T-helper 2 cell (primary cell): Measurements from ENCODE around the gene EGF.
"Not testable (repeated sequence)": the region's sequence is repeated elsewhere in the genome, so short reads cannot be mapped to it uniquely, and the experiment has no call there.

Experiments used
- DNase-seq, 5 experiments: peaks; one replicate each; pipeline versions ENCODE4 v3.0.0 to v3.0.0-alpha.2; 2012 to 2022
- total RNA-seq, 2 donors: gene quantifications; one replicate each; lab custom pipeline; 2026; lab: John Stamatoyannopoulos, UW

The EGF gene
- total RNA-seq = 0 to 0.07 reads per million in 2 donors

- DNase-seq = no peak
Observed at GRCh38 chr4:109912706-109913595, at the start of gene EGF. Gene EGF, plus strand, starts transcription at chr4:109912883. Its CDS starts 453 bp downstream, at chr4:109913336.

- DNase-seq = no peak
Observed at GRCh38 chr4:109864134-109864533, 48.5 kb upstream of the EGF start.

- no peak for DNase-seq
Observed at GRCh38 chr4:109870061-109870460, 42.6 kb upstream of the EGF start.

GRCh38 chr4:109872065-109872464 is 40.6 kb upstream of the EGF start:
- no peak for DNase-seq

- DNase-seq = no peak
Observed at GRCh38 chr4:109872950-109873656, 39.6 kb upstream of the EGF start.

GRCh38 chr4:109873791-109874514 is 38.7 kb upstream of the EGF start:
- no peak for DNase-seq

GRCh38 chr4:109875106-109875505 is 37.6 kb upstream of the EGF start:
- DNase-seq = no peak

- not testable (repeated sequence) for DNase-seq
Observed at GRCh38 chr4:109875553-109875952, 37.1 kb upstream of the EGF start.

- DNase-seq = no peak
Observed at GRCh38 chr4:109876634-109877265, 35.9 kb upstream of the EGF start.

- no peak for DNase-seq
Observed at GRCh38 chr4:109877400-109877799, 35.3 kb upstream of the EGF start.

GRCh38 chr4:109878355-109878754 is 34.3 kb upstream of the EGF start:
- DNase-seq = no peak

- no peak for DNase-seq
Observed at GRCh38 chr4:109879081-109879480, 33.6 kb upstream of the EGF start.

GRCh38 chr4:109879636-109880314 is 32.9 kb upstream of the EGF start:
- DNase-seq = no peak

GRCh38 chr4:109886303-109886702 is 26.4 kb upstream of the EGF start:
- DNase-seq = no peak

- DNase-seq = no peak
Observed at GRCh38 chr4:109887071-109887470, 25.6 kb upstream of the EGF start.

- DNase-seq = no peak
Observed at GRCh38 chr4:109890076-109890475, 22.6 kb upstream of the EGF start.

- no peak for DNase-seq
Observed at GRCh38 chr4:109902559-109903251, 10.0 kb upstream of the EGF start.

GRCh38 chr4:109908731-109909130 is 4.0 kb upstream of the EGF start:
- DNase-seq = no peak

GRCh38 chr4:109910256-109910655 is 2.4 kb upstream of the EGF start:
- no peak for DNase-seq

- DNase-seq = no peak
Observed at GRCh38 chr4:109913596-109914241, 1.0 kb downstream of the EGF start.

- DNase-seq = no peak
Observed at GRCh38 chr4:109914322-109914721, 1.6 kb downstream of the EGF start.
